ENCODE measurements around the gene PRKG1. TPM values are rescaled to one million over a fixed set of nuclear protein-coding genes. Genes with fewer than 3 reads are reported as not detected.

The PRKG1 gene
- total RNA-seq, 2 experiments from 2014 or later, result not detected

GRCh38 chr10:52249850-52250395 is 1175.6 kb downstream of the PRKG1 start:
- CTCF ChIA-PET, result no interaction called here
- H3K4me1 Mint-ChIP-seq, result no peaks in the 10 kb centered on the region
- ATAC-seq (no peak), DNase-seq (no peak)
- no peaks in the 10 kb centered on the region for H3K9me3 Mint-ChIP-seq (ENCODE audit: low read depth)
- H3K27me3 Mint-ChIP-seq, result no peaks in the 10 kb centered on the region
- H3K4me3 Mint-ChIP-seq, result no peak overlapping the region
- H3K27ac Mint-ChIP-seq, result no peak overlapping the region
- no peaks in the 10 kb centered on the region for H3K36me3 Mint-ChIP-seq

GRCh38 chr10:52250510-52250909 is 1176.2 kb downstream of the PRKG1 start:
- no peak overlapping the region for H3K27ac Mint-ChIP-seq
- CTCF ChIA-PET, result no interaction called here
- no peaks in the 10 kb centered on the region for H3K27me3 Mint-ChIP-seq
- H3K9me3 Mint-ChIP-seq (ENCODE audit: low read depth), result no peaks in the 10 kb centered on the region
- no peaks in the 10 kb centered on the region for H3K4me1 Mint-ChIP-seq
- DNase-seq, result no peak
- H3K36me3 Mint-ChIP-seq, result no peaks in the 10 kb centered on the region
- H3K4me3 Mint-ChIP-seq, result no peak overlapping the region
- ATAC-seq, result no peak

GRCh38 chr10:52252307-52252706 is 1178.0 kb downstream of the PRKG1 start:
- ATAC-seq (no peak), DNase-seq (no peak)
- Mint-ChIP-seq H3K27ac (no peak overlapping the region), H3K4me3 (no peak overlapping the region), H3K4me1 (no peaks in the 10 kb centered on the region), H3K27me3 (no peaks in the 10 kb centered on the region), H3K9me3 (ENCODE audit: low read depth) (no peaks in the 10 kb centered on the region), H3K36me3 (no peaks in the 10 kb centered on the region)
- CTCF ChIA-PET, result no interaction called here

GRCh38 chr10:52256832-52257691 is 1182.8 kb downstream of the PRKG1 start:
- Mint-ChIP-seq H3K9me3 (ENCODE audit: low read depth) (no peaks in the 10 kb centered on the region), H3K36me3 (no peaks in the 10 kb centered on the region), H3K4me1 (no peaks in the 10 kb centered on the region), H3K27me3 (no peaks in the 10 kb centered on the region), H3K4me3 (no peak overlapping the region), H3K27ac (no peak overlapping the region)
- ATAC-seq (no peak), DNase-seq (no peak)
- CTCF ChIA-PET, result no interaction called here

GRCh38 chr10:52257692-52258075 is 1183.4 kb downstream of the PRKG1 start:
- H3K27ac Mint-ChIP-seq, result no peak overlapping the region
- no peak overlapping the region for H3K4me3 Mint-ChIP-seq
- DNase-seq, result no peak
- no peak for ATAC-seq
- CTCF ChIA-PET, result no interaction called here
- no peaks in the 10 kb centered on the region for H3K4me1 Mint-ChIP-seq
- no peaks in the 10 kb centered on the region for H3K9me3 Mint-ChIP-seq (ENCODE audit: low read depth)
- H3K36me3 Mint-ChIP-seq, result no peaks in the 10 kb centered on the region
- H3K27me3 Mint-ChIP-seq, result no peaks in the 10 kb centered on the region

GRCh38 chr10:52258799-52259425 is 1184.6 kb downstream of the PRKG1 start:
- ATAC-seq (no peak), DNase-seq (no peak)
- no peaks in the 10 kb centered on the region for H3K9me3 Mint-ChIP-seq (ENCODE audit: low read depth)
- H3K36me3 Mint-ChIP-seq, result no peaks in the 10 kb centered on the region
- CTCF ChIA-PET, result no interaction called here
- H3K27ac Mint-ChIP-seq, result no peak overlapping the region
- no peaks in the 10 kb centered on the region for H3K4me1 Mint-ChIP-seq
- no peaks in the 10 kb centered on the region for H3K27me3 Mint-ChIP-seq
- no peak overlapping the region for H3K4me3 Mint-ChIP-seq

- H3K4me1 Mint-ChIP-seq, result no peaks in the 10 kb centered on the region
- H3K9me3 Mint-ChIP-seq (ENCODE audit: low read depth), result no peaks in the 10 kb centered on the region
- no peak overlapping the region for H3K27ac Mint-ChIP-seq
- H3K4me3 Mint-ChIP-seq, result no peak overlapping the region
- ATAC-seq (no peak), DNase-seq (no peak)
- no peaks in the 10 kb centered on the region for H3K27me3 Mint-ChIP-seq
- H3K36me3 Mint-ChIP-seq, result no peaks in the 10 kb centered on the region
- CTCF ChIA-PET, result no interaction called here
Observed at GRCh38 chr10:52259426-52259812, 1185.1 kb downstream of the PRKG1 start.

GRCh38 chr10:52261362-52261761 is 1187.1 kb downstream of the PRKG1 start:
- ATAC-seq (no peak), DNase-seq (no peak)
- no peaks in the 10 kb centered on the region for H3K9me3 Mint-ChIP-seq (ENCODE audit: low read depth)
- no peaks in the 10 kb centered on the region for H3K36me3 Mint-ChIP-seq
- CTCF ChIA-PET, result no interaction called here
- H3K27me3 Mint-ChIP-seq, result no peaks in the 10 kb centered on the region
- H3K27ac Mint-ChIP-seq, result no peak overlapping the region
- no peaks in the 10 kb centered on the region for H3K4me1 Mint-ChIP-seq
- H3K4me3 Mint-ChIP-seq, result no peak overlapping the region

GRCh38 chr10:52265131-52265926 is 1191.0 kb downstream of the PRKG1 start:
- H3K4me1 Mint-ChIP-seq, result no peaks in the 10 kb centered on the region
- no peak overlapping the region for H3K27ac Mint-ChIP-seq
- no peaks in the 10 kb centered on the region for H3K36me3 Mint-ChIP-seq
- no peaks in the 10 kb centered on the region for H3K27me3 Mint-ChIP-seq
- CTCF ChIA-PET, result no interaction called here
- DNase-seq (no peak), ATAC-seq (no peak)
- no peak overlapping the region for H3K4me3 Mint-ChIP-seq
- H3K9me3 Mint-ChIP-seq (ENCODE audit: low read depth), result no peaks in the 10 kb centered on the region

- Mint-ChIP-seq H3K4me1 (no peaks in the 10 kb centered on the region), H3K4me3 (no peak overlapping the region), H3K27ac (no peak overlapping the region), H3K36me3 (no peaks in the 10 kb centered on the region), H3K27me3 (no peaks in the 10 kb centered on the region), H3K9me3 (ENCODE audit: low read depth) (no peaks in the 10 kb centered on the region)
- ATAC-seq (no peak), DNase-seq (no peak)
- CTCF ChIA-PET, result no interaction called here
Observed at GRCh38 chr10:52266858-52267257, 1192.6 kb downstream of the PRKG1 start.

GRCh38 chr10:52268790-52269189 is 1194.5 kb downstream of the PRKG1 start:
- Mint-ChIP-seq H3K9me3 (ENCODE audit: low read depth) (no peaks in the 10 kb centered on the region), H3K4me1 (no peaks in the 10 kb centered on the region), H3K4me3 (no peak overlapping the region), H3K36me3 (no peaks in the 10 kb centered on the region), H3K27me3 (no peaks in the 10 kb centered on the region), H3K27ac (no peak overlapping the region)
- ATAC-seq (no peak), DNase-seq (no peak)
- CTCF ChIA-PET, result no interaction called here

- CTCF ChIA-PET, result no interaction called here
- Mint-ChIP-seq H3K27me3 (no peaks in the 10 kb centered on the region), H3K9me3 (ENCODE audit: low read depth) (no peaks in the 10 kb centered on the region), H3K36me3 (no peaks in the 10 kb centered on the region), H3K4me1 (no peaks in the 10 kb centered on the region), H3K4me3 (no peak overlapping the region), H3K27ac (no peak overlapping the region)
- DNase-seq (no peak), ATAC-seq (no peak)
Observed at GRCh38 chr10:52269233-52269632, 1194.9 kb downstream of the PRKG1 start.

- H3K4me1 Mint-ChIP-seq, result no peaks in the 10 kb centered on the region
- no peak for ATAC-seq
- no peaks in the 10 kb centered on the region for H3K9me3 Mint-ChIP-seq (ENCODE audit: low read depth)
Observed at GRCh38 chr10:52276163-52276562, 1201.9 kb downstream of the PRKG1 start.

More at GRCh38 chr10:52276163-52276562, 1201.9 kb downstream of the PRKG1 start:
- CTCF ChIA-PET, result no interaction called here
- H3K27me3 Mint-ChIP-seq, result no peaks in the 10 kb centered on the region
- H3K36me3 Mint-ChIP-seq, result no peaks in the 10 kb centered on the region
- H3K27ac Mint-ChIP-seq, result no peak overlapping the region
- H3K4me3 Mint-ChIP-seq, result no peak overlapping the region
- no peak for DNase-seq

Data from activated CD8-positive, alpha-beta memory T cell treated with anti-CD3 and anti-CD28 coated beads, Interleukin-2, amount 10 ng/mL, durations not matched to agents 7 days and 5 days (primary cell).